Mucosa of stomach (tissue), 1 donor: Measurements from ENCODE around the gene REV3L.
"Not testable (repeated sequence)": the region's sequence is repeated elsewhere in the genome, so short reads cannot be mapped to it uniquely, and the experiment has no call there.

Source experiments
- H3K27me3 ChIP-seq: one replicate; pipeline ENCODE4 v1.7.0; 2013; ENCODE audit warnings: mild to moderate bottlenecking, low read length; ENCODE audit not compliant: control insufficient read depth, insufficient read depth
- H3K36me3 ChIP-seq: one replicate; pipeline ENCODE4 v1.7.0; 2013; ENCODE audit warnings: low read length; ENCODE audit not compliant: control insufficient read depth, insufficient read depth
- H3K4me1 ChIP-seq: one replicate; pipeline ENCODE4 v1.7.0; 2013; ENCODE audit warnings: mild to moderate bottlenecking, low read length; ENCODE audit not compliant: control insufficient read depth, insufficient read depth
- H3K4me3 ChIP-seq: one replicate; pipeline ENCODE4 v1.7.0; 2013; ENCODE audit warnings: low read length
- H3K9ac ChIP-seq: one replicate; pipeline ENCODE4 v1.7.0; 2013; ENCODE audit warnings: mild to moderate bottlenecking, low read length, moderate library complexity
- H3K9me3 ChIP-seq: one replicate; pipeline ENCODE4 v1.7.0; 2013; ENCODE audit warnings: mild to moderate bottlenecking, low read length, moderate library complexity; ENCODE audit not compliant: control insufficient read depth
- donor health status: Pancreatic carcinoma.

Gene REV3L

GRCh38 chr6:111476061-111476460 lies 7.0 kb downstream of the REV3L start:
- not testable (repeated sequence) for H3K4me1 ChIP-seq, H3K27me3 ChIP-seq, H3K36me3 ChIP-seq, H3K9ac ChIP-seq, H3K9me3 ChIP-seq, H3K4me3 ChIP-seq

- H3K4me3 ChIP-seq = no peak overlapping the region
Observed at GRCh38 chr6:111474771-111475170, 8.2 kb downstream of the REV3L start.

GRCh38 chr6:111474106-111474505 lies 8.9 kb downstream of the REV3L start:
- Histone ChIP-seq H3K36me3 (no peaks in the 10 kb centered on the region), H3K27me3 (no peaks in the 10 kb centered on the region), H3K9ac (no peak overlapping the region), H3K9me3 (no peaks in the 10 kb centered on the region), H3K4me3 (no peak overlapping the region), H3K4me1 (peaks cover 9% of the 10 kb centered on the region)

More at GRCh38 chr6:111474771-111475170, 8.2 kb downstream of the REV3L start:
- Histone ChIP-seq H3K27me3 (no peaks in the 10 kb centered on the region), H3K36me3 (no peaks in the 10 kb centered on the region), H3K9ac (no peak overlapping the region), H3K9me3 (no peaks in the 10 kb centered on the region), H3K4me1 (peaks cover 5% of the 10 kb centered on the region)

GRCh38 chr6:111472933-111473435 lies 10.0 kb downstream of the REV3L start:
- Histone ChIP-seq H3K9ac (no peak overlapping the region), H3K4me1 (peaks cover 5% of the 10 kb centered on the region)

DNA sequence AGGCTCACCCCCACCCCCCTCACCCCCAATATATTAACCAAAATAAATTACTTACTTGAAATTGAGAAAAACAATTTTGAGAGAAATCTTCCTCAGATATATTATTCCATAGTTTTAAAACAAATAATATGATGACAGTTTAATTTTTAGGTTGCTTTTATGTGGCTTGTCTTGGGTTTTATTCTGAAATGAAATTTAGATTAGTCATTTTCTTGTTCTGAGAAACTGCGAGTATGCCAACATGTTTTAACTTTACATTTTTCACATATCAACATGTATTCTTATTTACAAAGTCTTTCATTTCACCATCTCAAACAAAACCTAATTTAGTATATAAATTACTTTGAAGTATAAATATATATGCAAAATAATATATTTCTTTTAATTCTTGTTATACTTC lies 11.1 kb downstream of the REV3L start:
- Histone ChIP-seq H3K36me3 (no peaks in the 10 kb centered on the region), H3K4me1 (peaks cover 5% of the 10 kb centered on the region), H3K9me3 (no peaks in the 10 kb centered on the region), H3K27me3 (no peaks in the 10 kb centered on the region), H3K4me3 (no peak overlapping the region), H3K9ac (no peak overlapping the region)

More at GRCh38 chr6:111472933-111473435, 10.0 kb downstream of the REV3L start:
- Histone ChIP-seq H3K9me3 (no peaks in the 10 kb centered on the region), H3K27me3 (no peaks in the 10 kb centered on the region), H3K36me3 (no peaks in the 10 kb centered on the region), H3K4me3 (no peak overlapping the region)

- Histone ChIP-seq H3K9me3 (no peaks in the 10 kb centered on the region), H3K4me1 (peaks cover 5% of the 10 kb centered on the region), H3K4me3 (no peak overlapping the region), H3K27me3 (no peaks in the 10 kb centered on the region), H3K36me3 (no peaks in the 10 kb centered on the region), H3K9ac (no peak overlapping the region)
Observed at GRCh38 chr6:111471533-111471932, 11.5 kb downstream of the REV3L start.

DNA sequence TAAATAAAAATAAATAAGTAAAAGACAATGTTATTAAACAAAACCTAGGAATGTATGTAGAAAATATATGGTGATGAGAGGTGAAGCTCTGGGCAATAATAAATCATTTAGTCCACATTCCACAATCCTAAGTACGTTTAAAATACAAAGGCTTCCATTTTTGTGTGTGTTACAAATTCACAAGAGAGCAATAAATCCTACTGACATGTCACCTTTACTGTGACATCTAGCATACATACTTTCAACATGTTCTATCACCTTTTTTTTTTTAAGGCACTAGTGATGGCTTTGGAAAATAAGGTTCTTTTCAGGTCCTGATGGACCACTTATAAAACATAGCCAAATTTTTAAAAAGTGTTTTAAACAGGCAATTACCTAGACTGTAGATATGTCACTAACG lies 12.0 kb downstream of the REV3L start:
- H3K9ac ChIP-seq = no peak overlapping the region
- H3K27me3 ChIP-seq = no peaks in the 10 kb centered on the region
- H3K4me3 ChIP-seq = no peak overlapping the region
- peaks cover 5% of the 10 kb centered on the region for H3K4me1 ChIP-seq
- no peaks in the 10 kb centered on the region for H3K9me3 ChIP-seq
- no peaks in the 10 kb centered on the region for H3K36me3 ChIP-seq

GRCh38 chr6:111469543-111469942 lies 13.5 kb downstream of the REV3L start:
- no peaks in the 10 kb centered on the region for H3K27me3 ChIP-seq
- no peak overlapping the region for H3K4me3 ChIP-seq

DNA sequence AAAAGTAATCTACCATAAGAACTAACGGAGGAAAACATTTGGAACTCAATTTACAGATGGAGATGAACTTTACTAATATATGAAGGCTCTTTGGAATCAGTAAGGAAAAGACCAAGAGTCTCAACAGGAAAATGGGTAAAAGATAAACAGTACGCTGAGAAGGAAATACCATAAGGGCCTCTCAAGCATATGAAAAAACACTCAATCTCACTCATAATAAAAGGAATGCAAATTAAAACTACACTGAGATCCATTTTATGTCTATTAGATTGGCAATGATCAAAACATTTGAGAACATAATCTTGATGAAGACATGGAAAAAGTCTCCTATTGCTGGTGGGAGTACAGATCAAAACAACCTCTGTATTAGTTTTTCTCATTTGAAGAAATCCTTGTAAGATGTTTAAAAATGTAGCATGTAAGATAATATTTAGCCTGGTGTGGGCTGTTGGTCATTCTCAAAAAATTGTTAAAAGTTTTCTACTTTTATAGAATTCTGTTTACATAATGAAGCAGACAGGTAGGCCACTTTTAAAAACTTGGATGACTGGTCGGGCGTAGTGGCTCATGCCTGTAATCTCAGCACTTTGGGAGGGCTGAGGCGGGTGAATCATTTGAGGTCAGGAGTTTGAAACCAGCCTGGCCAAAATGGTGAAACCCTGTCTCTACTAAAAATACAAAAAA lies 14.5 kb downstream of the REV3L start:
- Histone ChIP-seq H3K36me3 (no peaks in the 10 kb centered on the region), H3K4me3 (no peak overlapping the region), H3K4me1 (peaks cover 5% of the 10 kb centered on the region), H3K9me3 (no peaks in the 10 kb centered on the region), H3K27me3 (no peaks in the 10 kb centered on the region), H3K9ac (no peak overlapping the region)

More at GRCh38 chr6:111469543-111469942, 13.5 kb downstream of the REV3L start:
- H3K9me3 ChIP-seq = no peaks in the 10 kb centered on the region
- H3K4me1 ChIP-seq = peaks cover 5% of the 10 kb centered on the region
- no peak overlapping the region for H3K9ac ChIP-seq
- H3K36me3 ChIP-seq = no peaks in the 10 kb centered on the region

GRCh38 chr6:111464184-111464583 lies 18.8 kb downstream of the REV3L start:
- no peaks in the 10 kb centered on the region for H3K27me3 ChIP-seq
- H3K9me3 ChIP-seq = no peaks in the 10 kb centered on the region
- peaks cover 9% of the 10 kb centered on the region for H3K4me1 ChIP-seq
- no peaks in the 10 kb centered on the region for H3K36me3 ChIP-seq
- no peak overlapping the region for H3K9ac ChIP-seq
- no peak overlapping the region for H3K4me3 ChIP-seq

DNA sequence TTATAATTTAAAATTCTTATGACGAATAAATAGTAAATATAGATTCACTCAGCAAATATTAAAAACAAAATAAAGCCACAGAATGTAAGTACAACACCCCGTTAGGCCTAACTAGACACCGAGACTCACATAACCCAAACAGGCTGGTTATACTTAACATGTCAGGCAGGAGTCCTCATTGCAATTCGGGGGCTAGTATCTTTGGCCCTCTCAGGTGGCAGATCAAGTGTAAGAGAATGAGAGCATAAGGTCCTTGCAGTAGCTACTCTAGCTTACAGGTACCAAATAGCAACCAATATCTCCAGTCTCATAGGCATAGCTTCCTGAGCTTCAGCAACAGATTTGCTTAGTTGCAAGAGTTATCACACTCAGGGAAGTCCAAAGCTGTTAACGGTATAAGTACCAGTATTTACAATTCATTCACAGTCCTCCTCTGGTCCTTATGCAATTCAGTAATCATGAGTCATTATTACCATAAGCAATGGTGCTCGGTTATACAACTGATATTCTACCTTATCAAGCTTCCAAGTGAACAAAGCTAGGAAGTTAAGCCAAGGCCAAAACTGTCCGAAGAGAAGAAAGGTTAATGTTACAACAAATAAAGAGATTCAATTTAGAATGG lies 20.1 kb downstream of the REV3L start:
- H3K4me3 ChIP-seq = no peak overlapping the region
- peaks cover 9% of the 10 kb centered on the region for H3K4me1 ChIP-seq
- H3K9me3 ChIP-seq = no peaks in the 10 kb centered on the region
- no peak overlapping the region for H3K9ac ChIP-seq
- H3K36me3 ChIP-seq = no peaks in the 10 kb centered on the region
- no peaks in the 10 kb centered on the region for H3K27me3 ChIP-seq

- peaks cover 9% of the 10 kb centered on the region for H3K4me1 ChIP-seq
- no peaks in the 10 kb centered on the region for H3K36me3 ChIP-seq
- no peaks in the 10 kb centered on the region for H3K27me3 ChIP-seq
- H3K4me3 ChIP-seq = no peak overlapping the region
- no peak overlapping the region for H3K9ac ChIP-seq
- no peaks in the 10 kb centered on the region for H3K9me3 ChIP-seq
Observed at GRCh38 chr6:111461860-111462259, 21.2 kb downstream of the REV3L start.
